ENCODE measurements around the gene ITGB2.

ITGB2 gene

DNA sequence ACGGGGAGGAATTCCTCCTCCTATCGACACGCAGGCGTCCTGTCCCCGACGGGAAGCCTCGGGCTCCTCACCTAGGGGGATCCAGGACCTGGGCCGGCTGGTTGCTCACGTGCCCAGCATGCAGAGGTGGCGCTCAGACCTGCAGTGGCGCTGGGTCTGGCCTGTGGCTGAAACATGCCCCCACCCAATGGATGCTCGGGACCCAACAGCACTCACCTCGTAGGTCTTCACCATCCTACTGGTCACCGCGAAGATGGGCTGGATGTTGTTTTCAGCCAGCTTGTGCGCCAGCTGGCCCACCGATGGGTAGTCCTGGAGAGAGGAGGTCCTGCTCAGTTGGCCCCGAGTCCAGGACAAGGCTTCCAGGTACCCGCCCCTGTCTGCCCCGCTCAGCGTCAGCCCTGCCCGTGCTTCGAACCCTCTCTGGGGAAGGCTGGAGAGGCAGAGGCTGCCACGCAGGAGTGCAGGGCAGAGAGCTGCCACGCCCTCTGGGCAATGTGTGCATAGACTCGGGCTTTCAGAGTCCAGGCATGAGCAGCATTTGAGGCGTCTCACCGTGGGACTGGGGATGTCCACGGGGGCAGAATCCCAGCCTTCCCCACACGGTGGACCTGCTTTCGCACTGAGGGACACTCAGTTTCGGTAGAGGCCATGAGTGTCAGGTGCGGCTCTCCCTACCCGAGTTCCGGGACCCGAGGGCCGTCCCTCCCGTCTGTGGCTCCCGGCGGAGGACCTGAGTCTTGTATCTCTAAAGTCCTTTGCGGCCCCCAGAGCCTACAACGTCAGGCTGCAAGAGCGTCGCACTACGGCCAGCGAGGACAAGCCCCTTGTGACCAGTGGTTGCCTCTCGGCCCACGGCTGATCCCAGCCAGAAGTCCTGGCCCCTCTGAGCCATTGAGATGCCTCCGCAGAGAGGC, 21.6 kb downstream of the ITGB2 start:
- peaks cover 5% of the 10 kb centered on the region; the same call in 1 of the 2 replicates for H3K4me1 ChIP-seq (ENCODE audit: control insufficient read depth, insufficient read depth, low read length)
- no peak overlapping the region for H3K4me3 ChIP-seq (ENCODE audit: low read depth, low read length)
- 0 out of 2 replicates have a peak, but pooled peaks cover 3% of the 10 kb centered on the region for H3K9me3 ChIP-seq (ENCODE audit: control insufficient read depth, insufficient read depth, low read length)
- no peaks in the 10 kb centered on the region for H3K27me3 ChIP-seq (ENCODE audit: control insufficient read depth, insufficient read depth, low read length)
- no peaks in the 10 kb centered on the region for H3K36me3 ChIP-seq (ENCODE audit: control insufficient read depth, insufficient read depth, low read length)
- H3K9ac ChIP-seq (ENCODE audit: low read depth, low read length) = no peak overlapping the region
- no peak overlapping the region for H3K27ac ChIP-seq (ENCODE audit: low read depth, low read length)

DNA sequence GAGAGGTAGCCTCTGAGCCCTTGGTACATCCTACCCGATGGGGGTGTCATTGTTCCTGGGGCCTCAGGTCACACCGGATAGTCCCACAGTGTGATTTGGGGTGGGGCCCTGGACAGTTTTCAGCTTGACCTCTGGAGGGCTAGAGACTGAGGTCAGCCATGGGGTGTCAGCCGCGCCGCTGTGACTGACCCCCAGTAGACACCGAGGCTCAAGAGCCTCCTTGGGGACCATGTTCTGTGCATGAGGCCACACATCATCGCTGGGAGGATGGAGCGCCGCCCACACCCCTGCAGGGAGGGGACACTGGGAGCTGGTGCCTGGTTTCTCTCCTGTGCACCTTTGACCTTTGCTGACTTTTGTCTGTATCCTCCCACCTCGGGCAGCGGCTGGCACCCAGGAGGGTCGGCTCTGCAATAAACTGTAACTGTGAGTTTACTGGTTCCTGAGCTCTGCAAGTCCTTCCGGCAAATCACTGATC, 22.6 kb downstream of the ITGB2 start:
- 0 out of 2 replicates have a peak, but pooled peaks cover 3% of the 10 kb centered on the region for H3K9me3 ChIP-seq (ENCODE audit: control insufficient read depth, insufficient read depth, low read length)
- H3K9ac ChIP-seq (ENCODE audit: low read depth, low read length) = no peak overlapping the region
- H3K27ac ChIP-seq (ENCODE audit: low read depth, low read length) = no peak overlapping the region
- H3K4me3 ChIP-seq (ENCODE audit: low read depth, low read length) = no peak overlapping the region
- H3K4me1 ChIP-seq (ENCODE audit: control insufficient read depth, insufficient read depth, low read length) = peaks cover 5% of the 10 kb centered on the region; the same call in 1 of the 2 replicates
- no peaks in the 10 kb centered on the region for H3K36me3 ChIP-seq (ENCODE audit: control insufficient read depth, insufficient read depth, low read length)
- H3K27me3 ChIP-seq (ENCODE audit: control insufficient read depth, insufficient read depth, low read length) = no peaks in the 10 kb centered on the region

DNA sequence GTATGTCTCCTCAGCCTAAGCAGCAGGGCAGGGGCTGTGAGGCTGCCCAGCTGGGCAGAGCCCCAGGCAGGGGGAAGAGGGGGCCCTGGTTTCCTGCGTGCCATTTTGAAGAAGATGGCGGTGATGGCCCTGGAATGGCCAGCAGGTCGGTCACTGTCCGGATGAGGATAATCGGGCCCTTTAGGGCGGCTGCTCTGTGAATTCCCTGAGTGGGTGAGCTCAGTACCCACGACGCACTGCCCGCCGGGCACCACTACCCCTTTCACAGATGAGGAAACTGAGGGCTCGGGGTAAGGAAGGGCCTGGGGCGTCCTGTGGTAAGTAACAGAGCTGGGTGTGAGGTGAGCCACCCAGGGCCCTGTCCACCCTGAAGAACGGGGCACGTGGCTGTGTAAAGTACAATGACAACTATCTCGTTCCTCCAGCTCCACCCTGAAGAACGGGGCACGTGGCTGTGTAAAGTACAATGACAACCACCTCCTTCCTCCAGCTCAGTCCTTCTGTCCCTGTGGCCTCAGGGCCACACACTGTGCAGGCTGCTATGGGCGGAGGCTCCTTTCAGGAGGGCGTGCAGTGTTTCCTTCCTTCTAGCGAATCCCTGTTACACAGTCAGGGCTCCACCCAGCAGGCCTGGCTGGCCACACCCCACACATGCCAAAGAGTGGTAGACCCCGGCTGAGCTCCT, 23.2 kb downstream of the ITGB2 start:
- Histone ChIP-seq H3K27me3 (ENCODE audit: control insufficient read depth, insufficient read depth, low read length) (no peaks in the 10 kb centered on the region), H3K9ac (ENCODE audit: low read depth, low read length) (no peak overlapping the region), H3K9me3 (ENCODE audit: control insufficient read depth, insufficient read depth, low read length) (0 out of 2 replicates have a peak, but pooled peaks cover 3% of the 10 kb centered on the region), H3K4me1 (ENCODE audit: control insufficient read depth, insufficient read depth, low read length) (peaks cover 5% of the 10 kb centered on the region; the same call in 1 of the 2 replicates), H3K27ac (ENCODE audit: low read depth, low read length) (no peak overlapping the region), H3K36me3 (ENCODE audit: control insufficient read depth, insufficient read depth, low read length) (no peaks in the 10 kb centered on the region), H3K4me3 (ENCODE audit: low read depth, low read length) (no peak overlapping the region)

DNA sequence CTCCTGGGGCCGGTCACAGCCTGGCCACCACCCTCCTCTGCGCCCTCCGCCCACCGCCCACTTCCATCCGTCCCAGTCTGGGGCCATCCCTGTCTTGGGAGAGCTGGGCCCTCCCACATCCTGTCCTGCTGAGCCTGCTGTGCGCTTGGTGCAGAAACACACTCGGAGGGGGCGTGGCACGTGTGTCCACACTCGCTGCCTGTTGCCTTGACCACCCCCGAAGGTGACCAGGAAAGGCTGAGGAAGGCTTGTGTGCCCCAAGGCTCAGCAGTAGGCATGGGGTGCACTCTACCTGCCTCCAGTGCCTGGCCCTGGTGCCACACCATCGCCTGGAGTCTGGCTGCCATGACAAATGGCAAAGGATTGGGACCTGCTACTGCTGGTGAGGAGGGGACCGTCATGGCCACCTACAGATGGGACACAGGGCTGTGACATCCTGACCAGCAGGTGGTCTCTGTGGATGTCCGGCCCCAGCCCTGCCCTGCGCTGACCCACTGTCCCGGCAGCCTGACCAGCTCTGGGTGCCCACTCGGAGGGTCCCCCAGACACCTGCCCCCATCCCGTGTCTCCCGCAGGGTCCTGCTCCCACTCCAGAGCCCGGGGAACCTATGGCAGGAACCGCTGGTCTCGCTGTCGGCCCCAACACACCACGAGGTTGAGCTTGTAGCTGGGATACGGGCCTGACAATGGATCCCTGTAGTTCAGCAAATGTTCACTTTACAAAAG, 24.0 kb downstream of the ITGB2 start:
- H3K4me3 ChIP-seq (ENCODE audit: low read depth, low read length) = no peak overlapping the region
- no peak overlapping the region for H3K27ac ChIP-seq (ENCODE audit: low read depth, low read length)
- no peaks in the 10 kb centered on the region for H3K27me3 ChIP-seq (ENCODE audit: control insufficient read depth, insufficient read depth, low read length)
- no peaks in the 10 kb centered on the region for H3K36me3 ChIP-seq (ENCODE audit: control insufficient read depth, insufficient read depth, low read length)
- H3K9ac ChIP-seq (ENCODE audit: low read depth, low read length) = no peak overlapping the region
- peaks cover 5% of the 10 kb centered on the region; the same call in 1 of the 2 replicates for H3K4me1 ChIP-seq (ENCODE audit: control insufficient read depth, insufficient read depth, low read length)
- no peaks in the 10 kb centered on the region for H3K9me3 ChIP-seq (ENCODE audit: control insufficient read depth, insufficient read depth, low read length)

DNA sequence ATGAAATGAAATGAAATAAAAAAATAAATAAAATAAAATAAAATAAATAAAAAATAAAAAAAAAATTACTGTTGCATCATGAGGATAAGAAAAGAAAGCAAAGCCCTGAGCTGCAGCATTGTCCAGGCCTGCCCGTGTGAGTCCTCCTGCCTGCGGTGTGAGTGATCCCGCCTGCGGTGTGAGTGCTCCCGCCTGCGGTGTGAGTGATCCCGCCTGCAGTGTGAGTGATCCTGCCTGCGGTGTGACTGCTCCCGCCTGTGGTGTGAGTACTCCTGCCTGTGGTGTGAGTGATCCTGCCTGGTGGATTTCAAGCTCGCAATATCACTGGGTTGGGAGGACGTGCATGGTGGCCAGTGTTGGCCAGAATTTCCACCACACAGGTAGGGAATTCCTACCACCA, 24.8 kb downstream of the ITGB2 start:
- Histone ChIP-seq H3K9ac (ENCODE audit: low read depth, low read length) (no peak overlapping the region), H3K4me1 (ENCODE audit: control insufficient read depth, insufficient read depth, low read length) (peaks cover 5% of the 10 kb centered on the region; the same call in 1 of the 2 replicates), H3K4me3 (ENCODE audit: low read depth, low read length) (no peak overlapping the region), H3K27me3 (ENCODE audit: control insufficient read depth, insufficient read depth, low read length) (no peaks in the 10 kb centered on the region), H3K27ac (ENCODE audit: low read depth, low read length) (no peak overlapping the region), H3K36me3 (ENCODE audit: control insufficient read depth, insufficient read depth, low read length) (no peaks in the 10 kb centered on the region), H3K9me3 (ENCODE audit: control insufficient read depth, insufficient read depth, low read length) (no peaks in the 10 kb centered on the region)

DNA sequence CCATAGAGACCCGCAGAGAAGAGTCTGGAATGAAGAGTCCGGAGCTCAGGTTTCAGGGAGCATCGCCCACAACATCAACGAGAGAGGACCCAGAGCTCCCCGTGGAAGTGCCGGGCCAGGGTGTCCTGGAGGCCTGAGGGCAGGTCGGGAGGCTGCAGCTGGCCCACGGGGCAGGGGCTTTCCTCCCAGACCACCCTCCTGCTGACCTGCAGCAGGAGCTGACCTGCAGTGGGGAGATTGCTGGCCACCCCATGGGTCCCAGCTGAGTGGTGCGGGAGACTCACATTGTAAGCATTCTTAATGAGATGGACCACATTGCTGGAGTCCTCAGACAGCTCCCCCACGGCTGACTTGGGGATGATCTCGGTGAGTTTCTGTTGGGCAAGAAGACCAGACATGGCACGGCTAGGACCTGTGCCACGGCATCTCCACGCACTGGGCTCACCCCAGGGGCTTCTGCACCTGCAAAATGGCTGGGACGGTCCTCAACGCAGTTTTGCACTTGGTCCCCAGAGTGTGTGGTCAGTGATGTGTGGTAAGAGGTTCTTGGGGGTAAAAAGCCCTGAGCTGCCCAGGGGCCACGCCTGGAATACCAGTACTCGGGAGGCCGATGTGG, 25.9 kb downstream of the ITGB2 start:
- H3K36me3 ChIP-seq (ENCODE audit: control insufficient read depth, insufficient read depth, low read length) = no peaks in the 10 kb centered on the region
- H3K9me3 ChIP-seq (ENCODE audit: control insufficient read depth, insufficient read depth, low read length) = no peaks in the 10 kb centered on the region
- H3K27ac ChIP-seq (ENCODE audit: low read depth, low read length) = no peak overlapping the region
- H3K4me3 ChIP-seq (ENCODE audit: low read depth, low read length) = no peak overlapping the region
- H3K27me3 ChIP-seq (ENCODE audit: control insufficient read depth, insufficient read depth, low read length) = no peaks in the 10 kb centered on the region
- peaks cover 5% of the 10 kb centered on the region; the same call in 1 of the 2 replicates for H3K4me1 ChIP-seq (ENCODE audit: control insufficient read depth, insufficient read depth, low read length)
- H3K9ac ChIP-seq (ENCODE audit: low read depth, low read length) = no peak overlapping the region

DNA sequence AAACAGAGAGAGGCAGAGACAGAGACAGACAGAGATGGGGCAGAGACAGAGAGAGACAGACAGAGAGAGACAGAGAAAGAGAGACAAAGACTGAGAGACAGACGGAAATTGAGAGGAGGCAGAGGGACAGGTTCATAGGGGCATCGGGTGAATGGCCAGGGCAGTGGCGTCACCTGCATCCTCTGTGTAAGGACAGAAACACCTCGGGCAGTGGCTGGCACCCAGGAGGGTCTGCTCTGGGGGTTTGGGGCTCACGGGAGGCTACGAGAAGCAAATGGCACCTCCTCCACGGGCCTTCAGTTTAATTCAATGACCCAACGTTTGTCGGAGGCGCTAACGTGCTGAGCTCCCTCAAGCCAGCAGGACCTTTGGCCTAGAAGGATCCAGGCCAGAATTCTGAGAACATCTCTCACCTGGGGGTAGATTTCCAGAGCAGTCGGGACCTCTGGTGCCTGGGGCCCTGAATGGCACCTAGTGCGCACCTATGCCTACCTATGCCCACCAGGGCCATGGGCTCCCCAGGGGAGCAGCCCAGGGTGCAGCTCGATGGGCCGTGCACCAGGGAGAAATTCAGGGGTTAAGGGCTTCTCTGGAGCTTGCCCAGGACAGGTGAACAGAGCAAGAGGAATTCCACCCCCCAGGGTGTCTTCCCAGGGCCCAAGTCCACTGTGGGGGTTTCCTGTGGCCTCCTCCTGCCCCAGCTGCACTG, 26.6 kb downstream of the ITGB2 start:
- H3K4me1 ChIP-seq (ENCODE audit: control insufficient read depth, insufficient read depth, low read length) = peaks cover 5% of the 10 kb centered on the region; the same call in 1 of the 2 replicates

DNA sequence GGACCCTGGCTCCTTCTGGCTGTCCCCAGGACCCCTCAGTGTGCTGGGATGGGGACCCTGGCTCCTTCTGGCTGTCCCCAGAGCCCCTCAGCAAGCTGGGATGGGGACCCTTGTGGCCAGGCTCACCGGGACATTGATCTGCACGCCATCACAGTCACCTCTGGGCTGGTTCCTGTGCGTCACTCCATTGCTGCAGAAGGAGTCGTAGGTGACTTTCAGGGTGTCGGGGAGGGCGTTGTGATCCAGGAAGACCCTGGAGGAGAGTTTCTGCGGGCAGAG, 27.5 kb downstream of the ITGB2 start:
- Histone ChIP-seq H3K27me3 (ENCODE audit: control insufficient read depth, insufficient read depth, low read length) (no peaks in the 10 kb centered on the region), H3K27ac (ENCODE audit: low read depth, low read length) (no peak overlapping the region), H3K36me3 (ENCODE audit: control insufficient read depth, insufficient read depth, low read length) (no peaks in the 10 kb centered on the region)

More for the DNA sequence above, 26.6 kb downstream of the ITGB2 start:
- no peak overlapping the region for H3K27ac ChIP-seq (ENCODE audit: low read depth, low read length)
- no peaks in the 10 kb centered on the region for H3K36me3 ChIP-seq (ENCODE audit: control insufficient read depth, insufficient read depth, low read length)
- H3K9ac ChIP-seq (ENCODE audit: low read depth, low read length) = no peak overlapping the region
- no peaks in the 10 kb centered on the region for H3K27me3 ChIP-seq (ENCODE audit: control insufficient read depth, insufficient read depth, low read length)
- H3K9me3 ChIP-seq (ENCODE audit: control insufficient read depth, insufficient read depth, low read length) = no peaks in the 10 kb centered on the region
- H3K4me3 ChIP-seq (ENCODE audit: low read depth, low read length) = no peak overlapping the region

DNA sequence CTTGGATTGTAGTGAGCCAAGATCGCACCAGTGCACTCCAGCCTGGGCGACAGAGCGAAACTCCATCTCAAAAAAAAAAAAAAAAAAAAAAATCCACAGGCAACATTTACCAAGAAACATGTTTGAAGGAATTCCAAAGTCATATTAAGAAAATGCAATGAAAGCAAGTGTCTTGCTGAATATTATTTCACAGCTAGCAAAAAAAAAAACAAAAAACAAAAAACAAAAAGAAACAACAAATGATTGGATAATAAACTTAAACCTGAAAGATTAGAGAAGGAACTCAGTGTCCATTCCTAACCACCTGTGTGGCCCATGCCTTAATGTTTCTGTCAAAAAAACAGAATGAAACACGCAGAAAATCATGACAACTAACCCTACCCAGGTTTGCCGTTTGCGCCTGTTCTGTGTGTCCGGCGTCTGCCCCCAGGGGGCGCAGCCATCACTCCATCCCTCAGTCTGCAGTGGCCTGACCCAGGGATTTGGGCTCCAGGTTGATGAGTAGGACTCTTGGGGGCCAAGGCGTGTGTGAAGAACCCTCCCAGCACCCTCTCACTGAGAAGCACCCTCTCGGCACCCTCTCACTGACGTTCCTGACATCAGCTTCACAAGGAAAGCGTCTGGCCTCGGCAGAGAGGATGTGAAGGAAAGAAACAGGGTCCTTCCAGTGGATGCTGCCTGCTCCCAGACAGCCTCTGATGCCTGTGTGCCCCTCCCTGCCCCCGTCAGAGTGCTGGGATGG, 28.0 kb downstream of the ITGB2 start:
- Histone ChIP-seq H3K27me3 (ENCODE audit: control insufficient read depth, insufficient read depth, low read length) (no peaks in the 10 kb centered on the region), H3K9me3 (ENCODE audit: control insufficient read depth, insufficient read depth, low read length) (no peaks in the 10 kb centered on the region), H3K36me3 (ENCODE audit: control insufficient read depth, insufficient read depth, low read length) (no peaks in the 10 kb centered on the region), H3K4me1 (ENCODE audit: control insufficient read depth, insufficient read depth, low read length) (peaks cover 4% of the 10 kb centered on the region; the same call in 1 of the 2 replicates), H3K4me3 (ENCODE audit: low read depth, low read length) (no peak overlapping the region), H3K27ac (ENCODE audit: low read depth, low read length) (no peak overlapping the region), H3K9ac (ENCODE audit: low read depth, low read length) (no peak overlapping the region)

More for the DNA sequence above, 27.5 kb downstream of the ITGB2 start:
- Histone ChIP-seq H3K9ac (ENCODE audit: low read depth, low read length) (no peak overlapping the region), H3K9me3 (ENCODE audit: control insufficient read depth, insufficient read depth, low read length) (no peaks in the 10 kb centered on the region), H3K4me3 (ENCODE audit: low read depth, low read length) (no peak overlapping the region), H3K4me1 (ENCODE audit: control insufficient read depth, insufficient read depth, low read length) (peaks cover 5% of the 10 kb centered on the region; the same call in 1 of the 2 replicates)
